NCI-H2029 (cell line): ENCODE data around the gene USP10.

Experiments
- DNase-seq: peaks from one replicate; lab custom pipeline; 2025; lab: John Stamatoyannopoulos, UW

USP10 gene

DNA sequence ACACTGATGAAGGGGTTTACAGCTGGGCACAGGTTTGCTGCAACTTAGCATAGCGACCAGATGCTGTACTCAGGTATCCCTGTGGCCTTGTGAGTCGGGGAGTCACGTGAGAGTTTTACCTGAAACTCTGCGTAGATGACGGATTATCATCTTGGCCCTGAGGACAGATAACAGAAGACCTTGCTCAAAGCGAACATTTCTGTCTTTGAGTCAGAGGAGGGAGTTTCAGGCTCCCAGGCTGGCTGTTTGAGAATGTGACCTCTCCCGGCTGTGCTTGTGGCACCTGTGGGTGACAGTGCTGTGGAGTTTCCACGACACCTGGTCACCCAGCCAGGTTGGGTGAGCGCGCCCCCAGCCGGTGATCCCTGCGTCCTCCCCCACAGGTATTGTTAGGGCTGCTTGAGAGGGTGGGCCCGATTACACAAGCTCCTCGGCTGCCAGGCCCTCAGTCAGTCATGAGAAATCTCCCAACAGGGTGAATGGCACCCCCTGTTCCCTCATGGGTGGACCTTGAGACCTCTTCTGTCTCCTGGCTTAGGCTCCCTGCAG is 75.5 kb downstream of the USP10 start:
- no peak for DNase-seq

DNA sequence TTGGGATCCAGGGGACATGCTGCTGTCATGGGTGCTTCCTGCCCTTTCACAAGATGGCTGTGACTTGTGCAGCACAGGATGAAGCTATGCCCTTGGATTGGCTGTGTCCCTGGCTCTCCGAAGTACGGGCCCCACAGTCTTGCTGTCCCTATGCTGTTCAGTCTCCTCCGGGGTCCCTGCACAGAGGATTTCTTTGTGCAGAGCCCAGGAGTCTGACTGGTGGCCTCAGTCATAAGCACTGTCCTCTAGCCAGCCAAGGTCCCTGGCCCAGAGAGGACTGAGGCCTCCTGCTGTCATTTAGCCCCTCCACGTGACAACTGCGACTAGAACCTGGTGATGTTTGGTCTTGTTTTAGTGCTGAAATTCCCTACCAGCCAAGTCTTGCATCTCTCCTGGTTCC is 77.6 kb downstream of the USP10 start:
- DNase-seq: no peak

DNA sequence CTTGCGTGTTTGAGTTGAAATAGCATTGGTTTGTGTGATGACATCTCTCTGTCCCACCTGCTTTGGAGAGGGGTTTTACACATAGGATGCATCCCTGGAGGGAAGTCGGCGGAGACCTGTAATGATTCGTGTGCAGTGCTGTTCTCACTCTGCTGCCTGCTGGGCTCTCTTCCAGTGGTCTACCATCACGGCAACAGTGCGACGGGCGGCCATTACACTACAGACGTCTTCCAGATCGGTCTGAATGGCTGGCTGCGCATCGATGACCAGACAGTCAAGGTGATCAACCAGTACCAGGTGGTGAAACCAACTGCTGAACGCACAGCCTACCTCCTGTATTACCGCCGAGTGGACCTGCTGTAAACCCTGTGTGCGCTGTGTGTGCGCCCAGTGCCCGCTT is 78.9 kb downstream of the USP10 start:
- DNase-seq: no peak

DNA sequence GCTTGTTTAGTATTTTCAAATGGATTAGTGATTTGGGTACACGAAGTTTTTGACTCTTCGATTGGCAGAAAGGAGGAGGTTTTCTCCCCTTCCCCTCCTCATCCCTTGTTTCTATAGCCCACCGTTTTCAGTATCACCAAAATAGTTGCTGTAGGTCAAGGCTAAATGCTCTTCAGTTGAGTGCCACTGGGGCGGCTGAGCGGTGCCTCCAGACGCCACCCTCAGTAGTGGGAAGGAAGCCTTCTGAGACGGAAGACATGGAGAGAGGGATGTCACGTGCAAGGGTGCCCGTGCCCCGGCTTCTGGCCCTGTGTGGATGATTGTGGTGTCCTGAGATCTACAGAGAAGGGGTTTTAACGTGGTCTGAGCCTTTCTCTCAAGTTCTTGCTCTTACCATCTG is 80.3 kb downstream of the USP10 start:
- DNase-seq: no peak

DNA sequence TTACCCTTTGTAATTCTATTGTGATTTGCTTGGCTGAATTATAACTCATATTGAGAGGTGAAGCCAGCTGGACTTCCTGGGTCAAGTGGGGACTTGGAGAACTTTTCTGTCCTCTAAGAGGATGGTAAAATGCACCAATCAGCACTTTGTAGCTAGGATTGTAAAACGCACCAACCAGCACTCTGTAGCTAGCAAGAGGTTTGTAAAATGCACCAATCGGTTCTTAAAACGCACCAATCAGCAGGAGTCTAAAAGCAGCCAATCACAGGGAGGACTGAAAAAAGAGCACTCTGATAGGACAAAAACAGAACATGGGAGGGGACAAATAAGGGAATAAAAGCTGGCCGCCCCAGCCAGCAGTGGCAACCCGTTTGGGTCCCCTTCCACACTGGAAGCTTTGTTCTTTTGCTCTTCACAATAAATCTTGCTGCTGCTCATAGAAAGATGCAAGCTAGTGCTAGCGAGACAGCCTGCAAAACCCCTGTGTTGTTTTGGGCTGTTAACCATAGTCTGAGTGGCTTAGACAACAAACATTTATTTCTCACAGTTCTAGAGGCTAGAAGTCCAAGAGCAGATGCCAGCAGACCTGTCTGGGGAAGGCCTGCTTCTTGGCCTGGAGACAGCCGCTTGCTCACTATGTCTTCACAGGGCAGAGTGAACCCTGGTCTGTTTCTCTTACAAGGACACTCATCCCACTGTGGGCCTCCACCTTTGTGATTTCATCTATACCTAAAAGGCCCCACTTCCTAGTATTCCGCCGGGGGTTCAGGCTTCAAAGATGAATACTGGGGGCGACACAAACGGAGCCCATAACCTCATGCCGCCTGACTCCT is 81.0 kb downstream of the USP10 start:
- no peak for DNase-seq

DNA sequence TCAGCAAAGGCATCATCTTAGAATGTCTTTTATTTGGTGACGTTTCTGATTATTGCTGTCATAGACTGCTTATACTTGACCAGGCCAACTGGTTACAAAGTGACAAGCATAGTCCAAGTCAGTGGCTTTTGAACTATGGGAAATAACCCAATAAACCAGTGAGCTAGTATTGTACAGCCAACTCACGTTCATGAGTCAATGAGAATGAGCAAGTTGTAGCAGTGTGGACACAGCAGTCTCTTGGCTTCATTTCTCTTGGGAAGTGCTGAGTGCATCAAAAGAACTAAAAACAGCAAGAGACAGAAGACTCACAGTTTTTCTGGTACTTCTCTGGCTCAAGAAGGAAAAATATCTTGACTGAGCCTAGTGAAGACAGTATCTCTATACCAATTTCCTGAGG is 83.0 kb downstream of the USP10 start:
- no peak for DNase-seq

DNA sequence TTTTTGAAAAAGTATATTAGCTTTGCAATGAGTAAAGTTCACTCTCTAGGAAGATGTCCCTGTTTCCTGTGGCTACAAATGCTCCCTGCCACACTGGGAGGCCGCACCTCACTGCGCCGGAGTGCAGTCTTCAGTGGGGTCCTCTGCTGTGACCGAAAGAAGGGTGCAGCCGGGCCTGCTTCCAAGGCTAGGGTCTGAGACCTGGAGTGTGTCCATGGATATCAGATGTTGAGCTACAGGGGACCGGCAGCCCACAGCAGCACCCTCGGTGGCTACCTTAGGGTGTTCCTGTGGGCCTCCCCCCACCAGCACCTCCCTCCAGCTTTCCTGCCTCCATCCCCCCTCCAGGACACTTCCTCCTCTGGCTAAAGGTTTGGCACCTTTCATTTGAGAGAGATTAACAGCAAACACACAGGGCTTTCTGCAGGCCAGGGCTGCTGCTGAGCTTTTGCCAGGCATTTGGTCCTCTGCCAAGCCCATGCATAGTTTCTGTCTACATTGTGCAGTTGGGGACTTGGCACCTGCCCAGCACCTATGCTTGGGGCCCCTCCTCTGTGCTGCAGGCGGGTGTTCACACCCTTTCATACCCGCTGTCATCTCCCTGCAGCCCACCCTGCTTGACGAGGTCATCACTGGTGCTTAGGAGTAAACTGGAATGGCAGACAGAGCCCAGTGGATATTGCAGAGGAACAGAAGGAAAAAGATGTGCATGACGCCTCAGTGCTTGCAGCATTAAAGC is 86.2 kb downstream of the USP10 start:
- peak; percentile 32 for DNase-seq

DNA sequence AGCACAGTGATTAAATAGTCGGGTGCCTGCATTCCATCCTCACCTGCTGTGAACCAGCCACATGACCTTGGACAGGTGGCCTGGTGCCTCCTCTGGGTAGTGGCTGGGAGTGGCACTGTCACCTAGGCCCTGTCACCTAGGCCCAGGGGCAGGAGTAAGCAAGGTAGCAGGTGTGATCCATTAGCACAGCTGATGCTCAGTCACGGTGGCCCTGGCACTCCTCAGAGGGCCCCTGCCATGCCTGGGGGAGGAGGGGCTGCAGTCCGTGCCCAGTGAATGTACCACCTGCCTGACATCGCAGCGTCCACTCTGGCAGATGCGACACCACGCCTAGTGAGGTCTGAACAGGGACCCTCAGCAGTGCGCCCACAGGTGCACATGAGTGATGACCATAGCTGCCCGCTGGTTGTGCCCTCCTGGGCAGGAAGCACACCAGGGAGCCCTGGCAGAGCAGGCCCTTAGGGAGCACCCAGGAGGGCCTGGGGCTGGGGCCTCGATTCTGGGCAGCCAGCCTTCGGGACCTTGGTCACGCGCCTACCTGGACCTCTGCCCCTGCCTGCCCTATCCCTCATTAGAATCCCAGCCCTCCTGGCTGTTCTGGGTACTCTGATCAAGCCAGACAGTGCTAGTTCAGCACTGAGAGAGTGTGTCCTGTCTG is 86.9 kb downstream of the USP10 start:
- DNase-seq: peak; percentile 28

DNA sequence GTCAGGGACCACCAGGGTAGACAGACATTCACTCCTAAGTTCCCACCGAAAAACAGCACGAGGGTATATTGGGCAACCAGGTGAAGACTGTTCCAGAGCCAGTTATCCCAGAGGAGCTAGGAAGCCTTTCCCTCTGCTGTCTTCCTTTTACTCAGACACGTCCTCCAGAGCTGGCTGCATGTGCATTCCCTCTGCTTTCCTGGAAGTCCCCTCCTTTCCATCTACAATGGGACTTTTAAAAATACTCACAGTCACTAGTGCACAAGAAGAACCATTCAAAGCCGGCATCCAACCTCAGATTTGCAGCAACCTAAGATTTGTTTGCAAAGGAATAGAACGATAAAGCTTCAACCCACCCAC is 87.4 kb downstream of the USP10 start:
- no peak for DNase-seq

DNA sequence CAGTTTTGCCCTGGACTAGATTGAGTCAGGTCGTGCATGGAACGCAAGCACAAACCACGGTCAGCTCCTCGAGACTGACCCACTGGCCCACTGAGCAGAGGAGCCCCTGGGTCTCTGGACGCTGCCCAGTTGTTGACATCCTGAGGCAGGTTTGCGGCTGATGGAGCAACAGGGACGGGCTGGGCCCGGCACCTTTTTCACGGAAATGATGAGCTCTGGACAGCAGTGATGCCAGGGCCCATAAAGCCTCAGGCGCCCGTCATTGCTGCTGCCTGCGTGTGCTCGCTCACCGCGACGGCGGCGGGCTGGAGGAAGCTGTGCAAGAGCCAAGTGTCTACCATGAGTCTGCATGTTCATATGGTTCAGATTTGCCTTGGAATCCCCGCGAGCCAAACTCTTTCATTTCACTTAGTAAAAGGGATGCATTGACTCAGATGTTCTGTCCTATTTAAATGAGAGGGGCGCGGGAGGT is 89.2 kb downstream of the USP10 start:
- DNase-seq: no peak

DNA sequence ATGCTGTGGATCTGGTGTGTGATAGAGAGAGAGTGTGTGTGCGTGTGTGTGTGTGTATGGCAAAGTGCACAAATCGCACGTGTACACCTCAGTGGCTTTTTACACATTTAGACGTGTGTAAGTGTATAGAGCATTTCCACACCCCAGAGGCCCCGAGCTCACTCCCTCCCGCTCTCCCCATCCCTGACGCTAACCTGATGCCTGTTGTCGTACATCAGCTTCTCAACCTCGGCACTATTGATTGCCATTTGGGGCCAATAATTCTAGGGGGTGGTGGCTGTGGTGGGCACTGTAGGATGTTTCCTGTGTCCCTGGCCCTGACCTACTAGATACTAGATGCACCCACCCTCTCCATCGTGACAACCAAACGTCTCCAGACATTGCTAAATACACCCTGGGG is 89.6 kb downstream of the USP10 start:
- DNase-seq: no peak

DNA sequence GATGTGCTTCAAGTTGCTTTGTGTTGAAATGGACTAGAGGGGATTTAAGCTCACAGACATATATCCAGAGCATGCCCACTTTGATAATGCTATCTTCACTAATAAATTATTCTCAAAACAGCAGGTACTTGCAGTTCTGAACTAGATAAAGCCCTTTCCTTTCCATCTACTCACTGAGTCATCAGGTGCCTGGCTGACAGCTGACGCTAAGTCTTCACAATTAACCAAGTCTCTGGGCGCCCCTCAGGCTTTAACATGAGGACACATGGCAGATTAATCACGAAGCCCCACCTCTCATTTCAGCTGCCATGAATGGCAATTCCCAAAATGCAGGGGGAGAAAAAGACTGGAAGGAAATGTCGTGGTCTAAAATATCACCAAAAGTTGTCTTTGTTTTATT is 90.5 kb downstream of the USP10 start:
- no peak for DNase-seq

DNA sequence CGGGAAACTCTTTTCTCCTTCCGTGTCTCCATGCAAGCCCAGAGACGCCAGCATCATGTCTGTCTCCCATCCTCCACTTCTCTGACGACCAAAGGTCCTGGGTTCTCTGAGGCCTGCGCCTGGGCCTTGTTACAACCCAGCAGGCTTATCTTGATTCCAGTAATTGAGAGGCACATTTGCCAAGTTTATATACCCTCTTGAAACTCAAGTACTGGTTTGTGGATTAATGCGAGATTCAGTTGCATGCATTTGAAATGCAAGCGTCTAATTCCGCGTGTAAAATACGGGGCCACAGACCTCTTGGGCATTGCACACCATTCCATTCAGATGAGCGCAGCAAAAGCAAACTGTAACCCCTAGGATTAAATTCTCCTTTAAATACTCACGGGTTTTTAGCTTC is 91.3 kb downstream of the USP10 start:
- no peak for DNase-seq

DNA sequence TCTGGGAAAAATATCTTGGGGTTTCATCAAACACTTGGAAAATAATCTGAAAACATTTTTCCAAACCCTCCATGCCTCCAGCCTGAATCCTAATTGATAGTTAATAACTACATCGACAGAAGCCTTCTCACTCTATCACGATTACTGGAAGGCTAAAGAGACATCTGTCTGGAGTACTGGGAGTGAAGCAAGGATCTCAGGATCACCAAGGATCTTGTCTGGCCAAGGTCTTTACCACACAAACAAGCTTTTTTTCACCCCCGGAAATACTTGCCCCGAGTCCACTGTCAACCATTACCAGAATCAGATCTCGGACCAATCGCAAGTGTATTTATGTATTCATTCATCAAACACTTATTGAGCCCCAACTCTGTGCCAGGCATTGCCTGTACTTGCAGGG is 91.7 kb downstream of the USP10 start:
- no peak for DNase-seq

DNA sequence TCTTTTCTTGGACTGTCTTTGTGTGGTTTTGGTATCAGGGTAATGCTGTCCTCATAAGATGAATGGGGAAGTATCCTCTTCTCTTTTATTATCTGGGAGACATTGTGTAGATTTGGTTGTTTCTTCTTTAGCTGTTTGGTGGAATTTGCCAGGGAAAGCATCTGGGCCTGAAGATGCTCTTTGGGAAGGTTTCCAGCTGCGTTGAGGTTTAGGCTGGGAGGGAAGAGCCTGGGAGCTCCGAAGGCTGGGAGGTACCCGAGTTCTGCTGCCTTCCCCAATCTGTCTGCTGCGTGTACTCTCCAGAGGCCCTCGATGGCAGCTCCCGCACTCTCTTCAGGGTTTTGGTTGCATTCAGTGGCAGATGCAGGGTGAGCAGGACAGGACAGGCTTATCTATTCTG is 94.4 kb downstream of the USP10 start:
- DNase-seq: no peak

DNA sequence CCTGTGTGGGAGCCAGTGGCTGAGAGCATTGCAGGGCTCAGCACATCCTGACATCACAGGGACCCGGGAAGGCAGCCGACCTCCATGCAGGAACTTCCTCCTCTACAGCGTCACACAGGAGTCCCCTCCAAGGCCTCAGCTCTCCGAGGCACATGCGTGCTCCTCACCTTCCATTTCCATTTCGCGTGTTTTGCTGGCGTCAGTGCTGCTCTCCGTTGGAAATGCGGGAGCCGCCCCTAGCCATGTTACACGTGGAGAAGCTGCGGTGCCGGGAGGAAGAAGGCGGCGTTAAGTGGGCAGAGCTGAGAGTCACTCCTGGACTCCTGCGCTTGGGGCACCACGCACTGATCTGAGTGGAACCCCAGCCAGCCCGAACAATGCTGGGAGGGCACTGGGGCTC is 94.8 kb downstream of the USP10 start:
- no peak for DNase-seq

DNA sequence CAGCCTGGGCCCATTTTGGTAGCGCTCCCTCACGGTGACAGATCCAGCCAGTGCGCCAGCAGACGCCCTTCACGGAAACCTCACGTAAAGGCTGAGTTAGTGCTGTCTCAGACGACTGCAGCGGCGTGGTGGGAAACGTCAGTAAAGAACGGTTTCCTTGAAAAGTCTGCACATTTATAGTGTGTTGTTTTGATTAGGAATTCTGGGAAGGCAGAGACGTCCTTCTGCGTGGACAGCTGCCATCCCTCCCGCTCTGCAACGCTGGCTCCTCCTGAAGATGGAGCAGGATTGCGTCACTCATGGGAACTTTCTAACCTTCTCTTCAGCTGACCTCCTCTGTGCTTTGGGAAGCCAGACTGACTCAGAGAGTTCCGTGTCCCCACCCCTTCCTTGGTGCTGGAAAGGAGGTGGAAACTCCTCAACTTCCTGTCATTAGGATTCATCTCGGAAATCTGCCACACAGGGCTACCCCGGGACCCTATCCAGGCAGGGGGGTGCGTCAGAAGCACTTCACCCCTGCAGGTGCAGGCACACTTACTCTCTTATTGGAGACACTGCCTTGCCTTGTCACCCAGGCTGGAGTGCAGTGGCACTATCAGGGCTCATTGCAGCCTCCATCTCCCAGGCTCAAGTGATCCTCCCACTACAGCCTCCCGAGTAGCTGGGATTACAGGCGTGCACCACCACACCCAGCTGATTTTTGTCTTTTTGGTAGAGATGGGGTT is 95.7 kb downstream of the USP10 start:
- no peak for DNase-seq

DNA sequence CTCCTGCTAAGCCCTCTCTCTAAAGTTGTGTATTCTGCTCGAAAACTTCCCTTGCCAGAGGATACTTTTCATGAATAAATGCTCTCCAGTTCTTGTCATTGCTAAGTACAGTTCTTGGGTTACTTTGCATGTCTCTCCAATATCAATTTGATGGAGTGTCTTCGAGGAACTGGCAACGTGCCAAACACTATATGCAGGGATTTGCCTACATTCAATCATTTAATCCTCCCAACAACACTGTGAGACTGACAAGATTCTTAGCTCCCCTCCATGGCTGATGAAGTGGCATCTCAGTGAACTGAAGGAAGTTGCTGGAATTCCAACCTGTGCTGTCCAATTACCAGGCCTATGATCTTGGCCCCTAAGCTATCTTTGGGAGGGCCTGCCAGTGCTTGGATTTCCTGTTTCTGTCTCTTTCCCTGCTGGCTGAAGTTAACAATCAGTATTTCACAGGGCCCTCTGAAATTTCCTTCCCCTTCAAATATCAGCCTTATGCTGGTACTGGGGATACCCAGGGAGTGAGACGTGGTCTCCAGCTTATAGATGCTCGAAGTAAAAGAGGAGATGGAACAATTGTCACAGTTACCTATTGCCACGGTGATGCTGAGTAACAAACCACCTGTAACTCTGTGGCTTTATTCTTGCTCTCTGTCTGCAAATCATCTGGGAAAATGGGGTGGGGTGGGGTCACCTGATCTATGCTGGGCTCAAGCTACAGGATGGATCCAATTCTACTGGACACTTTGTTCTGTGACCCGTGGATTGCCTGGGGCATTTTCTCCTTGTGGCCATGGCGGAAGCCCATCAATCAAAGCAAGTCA is 100.6 kb downstream of the USP10 start:
- no peak for DNase-seq

DNA sequence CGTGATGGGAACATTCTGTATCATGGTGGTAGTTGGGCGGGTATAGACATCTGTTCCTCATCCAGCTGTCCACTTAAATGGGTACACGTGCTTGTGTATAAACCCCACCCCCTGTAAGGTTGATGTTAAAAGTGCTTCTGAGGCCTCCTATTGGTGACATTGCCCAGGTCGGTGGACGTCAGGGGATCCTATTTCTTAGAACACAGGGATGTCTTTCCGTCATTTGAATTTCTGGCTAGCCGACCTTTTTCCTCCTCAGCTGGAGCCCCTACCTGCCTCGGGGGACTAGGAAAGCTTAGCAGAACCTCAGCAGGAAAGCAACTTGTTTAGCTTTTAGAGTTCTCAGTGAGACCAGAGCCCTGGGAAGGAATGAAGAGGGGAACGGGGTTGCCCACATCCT is 103.3 kb downstream of the USP10 start:
- no peak for DNase-seq

DNA sequence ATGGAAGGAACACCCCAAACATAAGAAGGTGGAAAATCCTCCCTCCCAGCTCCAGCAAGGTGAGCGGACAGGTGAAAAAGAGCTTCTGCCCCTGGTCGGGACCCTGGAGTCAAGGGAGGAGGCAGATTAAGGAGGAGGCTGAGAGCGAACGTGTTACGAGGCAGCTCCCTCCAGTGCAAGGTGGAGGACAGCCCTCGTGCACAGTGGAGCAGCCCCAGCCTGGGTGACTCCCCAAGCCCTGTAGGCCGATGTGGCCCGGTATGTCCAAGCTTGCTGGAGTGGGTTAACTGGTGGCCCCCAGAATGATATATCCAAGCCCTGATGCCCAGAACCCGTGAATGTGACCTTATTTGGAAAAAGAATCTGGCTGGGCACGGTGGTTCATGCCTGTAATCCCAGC is 104.5 kb downstream of the USP10 start:
- DNase-seq: no peak

DNA sequence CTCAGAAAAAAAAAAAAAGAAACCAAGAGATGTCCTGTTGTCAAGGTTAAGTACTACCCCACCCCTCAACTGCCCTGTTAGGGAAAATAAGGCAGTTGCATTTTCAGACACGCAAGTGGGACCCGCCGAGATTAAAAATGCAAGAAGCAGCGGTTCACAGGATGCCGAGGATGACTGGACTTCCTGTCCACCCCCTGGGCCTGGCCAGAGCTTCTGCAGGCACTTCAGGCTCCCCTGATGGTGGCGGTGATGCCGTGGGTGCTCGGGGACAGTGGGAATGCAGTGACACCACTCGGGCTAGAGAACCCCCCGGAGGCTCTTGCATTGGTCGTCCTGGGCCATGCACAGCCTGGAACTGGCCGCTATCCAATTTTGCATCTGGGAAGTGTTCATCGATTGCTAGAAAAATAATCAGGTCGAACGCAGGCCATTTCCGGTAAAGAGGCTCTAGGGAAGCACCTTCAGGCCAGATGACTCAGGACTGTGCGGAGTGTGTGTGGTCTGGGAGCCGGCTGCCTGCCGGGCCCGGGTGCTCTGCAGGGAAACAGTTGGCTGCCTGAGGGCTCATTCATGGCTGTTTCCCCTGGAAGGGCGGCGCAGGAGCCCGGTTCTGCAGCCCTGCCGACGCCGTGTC is 106.6 kb downstream of the USP10 start:
- no peak for DNase-seq
